HFF-Myc (cell line): ENCODE measurements around the gene SLC35E4.
A peak's percentile ranks its signal among the peaks of the same experiment; 100 is the strongest.

Source experiments
- DNase-seq: peaks from one replicate; pipeline ENCODE4 v3.0.0-alpha.2; 2011; ENCODE audit warnings: low read depth; ENCODE audit errors: extremely low read depth
- H3K4me3 ChIP-seq: replicated peaks from 2 replicates; pipeline ENCODE4 v1.5.1; 2011; ENCODE audit warnings: low read depth, mild to moderate bottlenecking, control low read depth, low read length
- TF ChIP-seq, protein P1 (sequence below): IDR thresholded peaks from 2 replicates; pipeline ENCODE4 v1.5.1; 2012; ENCODE audit warnings: mild to moderate bottlenecking, low read depth, low read length, control low read depth; ENCODE audit errors: missing control alignments

Gene SLC35E4

DNA sequence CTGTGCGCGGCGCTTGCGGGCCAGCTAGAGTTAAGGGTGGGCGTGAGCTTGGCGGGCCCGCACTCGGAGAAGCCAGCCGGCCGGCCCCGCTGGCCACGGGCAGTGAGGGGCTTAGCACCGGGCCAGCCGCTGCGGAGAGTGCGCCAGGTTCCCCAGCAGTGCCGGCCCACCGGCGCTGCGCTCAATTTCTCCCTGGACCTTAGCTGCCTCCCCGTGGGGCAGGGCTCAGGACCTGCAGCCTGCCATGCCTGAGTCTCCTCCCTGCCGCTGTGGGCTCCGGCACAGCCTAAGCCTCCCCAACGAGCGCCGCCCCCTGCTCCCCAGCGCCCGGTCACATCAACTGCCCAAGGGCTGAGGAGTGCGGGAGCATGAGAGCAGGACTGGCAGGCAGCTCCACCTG is 38.7 kb upstream of the SLC35E4 start:
- TF ChIP-seq, protein P1, sequence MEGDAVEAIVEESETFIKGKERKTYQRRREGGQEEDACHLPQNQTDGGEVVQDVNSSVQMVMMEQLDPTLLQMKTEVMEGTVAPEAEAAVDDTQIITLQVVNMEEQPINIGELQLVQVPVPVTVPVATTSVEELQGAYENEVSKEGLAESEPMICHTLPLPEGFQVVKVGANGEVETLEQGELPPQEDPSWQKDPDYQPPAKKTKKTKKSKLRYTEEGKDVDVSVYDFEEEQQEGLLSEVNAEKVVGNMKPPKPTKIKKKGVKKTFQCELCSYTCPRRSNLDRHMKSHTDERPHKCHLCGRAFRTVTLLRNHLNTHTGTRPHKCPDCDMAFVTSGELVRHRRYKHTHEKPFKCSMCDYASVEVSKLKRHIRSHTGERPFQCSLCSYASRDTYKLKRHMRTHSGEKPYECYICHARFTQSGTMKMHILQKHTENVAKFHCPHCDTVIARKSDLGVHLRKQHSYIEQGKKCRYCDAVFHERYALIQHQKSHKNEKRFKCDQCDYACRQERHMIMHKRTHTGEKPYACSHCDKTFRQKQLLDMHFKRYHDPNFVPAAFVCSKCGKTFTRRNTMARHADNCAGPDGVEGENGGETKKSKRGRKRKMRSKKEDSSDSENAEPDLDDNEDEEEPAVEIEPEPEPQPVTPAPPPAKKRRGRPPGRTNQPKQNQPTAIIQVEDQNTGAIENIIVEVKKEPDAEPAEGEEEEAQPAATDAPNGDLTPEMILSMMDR: no peak
- no peak for DNase-seq
- no peak overlapping the region for H3K4me3 ChIP-seq

DNA sequence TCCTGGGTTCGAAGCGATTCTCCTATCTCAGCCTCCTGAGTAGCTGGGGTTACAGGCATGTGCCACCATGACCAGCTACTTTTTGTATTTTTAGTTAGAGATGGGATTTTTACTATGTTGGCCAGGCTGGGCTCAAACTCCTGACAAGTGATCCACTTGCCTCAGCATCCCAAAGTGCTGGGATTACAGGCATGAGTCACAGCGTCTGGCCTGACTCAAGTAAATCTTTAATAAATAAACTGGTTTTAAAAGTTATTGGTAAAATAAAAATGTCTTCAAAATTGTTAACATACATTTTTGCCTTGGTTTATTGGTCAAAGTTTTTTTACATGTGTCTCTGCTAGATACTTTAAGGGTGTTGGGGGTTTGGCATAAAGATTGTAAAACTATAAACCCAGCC is 36.6 kb upstream of the SLC35E4 start:
- TF ChIP-seq, protein P1: no peak
- H3K4me3 ChIP-seq: no peak overlapping the region
- no peak for DNase-seq

DNA sequence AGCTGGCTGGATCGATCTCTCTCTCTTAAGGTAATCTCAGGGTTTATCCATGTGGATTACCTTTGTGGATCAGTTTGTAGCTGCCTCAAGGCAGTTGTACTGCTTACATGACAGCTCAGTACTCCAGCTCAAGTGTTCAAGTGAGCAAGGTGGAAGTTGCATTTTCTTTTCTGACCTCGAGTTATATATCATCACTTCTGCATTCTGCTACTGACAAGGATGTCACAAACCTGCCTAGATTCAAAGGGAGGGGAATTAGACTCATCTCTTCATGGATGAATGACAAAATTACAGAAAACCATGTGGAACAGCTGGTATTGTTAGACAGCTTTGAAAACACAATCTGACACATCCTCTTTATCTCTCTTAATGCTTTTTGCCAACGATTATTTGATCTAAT is 34.7 kb upstream of the SLC35E4 start:
- H3K4me3 ChIP-seq: no peak overlapping the region
- TF ChIP-seq, protein P1: no peak
- DNase-seq: no peak

DNA sequence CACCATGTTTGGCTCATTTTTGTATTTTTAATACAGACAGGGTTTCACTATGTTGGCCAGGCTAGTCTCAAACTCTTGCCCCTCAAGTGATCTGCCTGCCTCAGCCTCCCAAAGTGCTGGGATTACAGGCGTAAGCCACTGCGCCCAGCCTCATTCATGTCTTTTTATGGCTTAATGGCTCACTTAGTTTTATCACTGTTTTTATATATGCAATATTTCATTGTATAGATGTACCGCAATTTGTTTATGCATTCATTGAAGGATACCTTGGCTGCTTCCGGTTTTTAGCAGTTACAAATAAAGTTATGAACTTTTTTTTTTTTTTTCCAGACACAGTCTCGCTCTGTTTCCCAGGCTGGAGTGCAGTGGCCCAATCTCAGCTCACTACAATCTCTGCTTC is 34.1 kb upstream of the SLC35E4 start:
- TF ChIP-seq, protein P1: no peak
- H3K4me3 ChIP-seq: no peak overlapping the region
- no peak for DNase-seq

DNA sequence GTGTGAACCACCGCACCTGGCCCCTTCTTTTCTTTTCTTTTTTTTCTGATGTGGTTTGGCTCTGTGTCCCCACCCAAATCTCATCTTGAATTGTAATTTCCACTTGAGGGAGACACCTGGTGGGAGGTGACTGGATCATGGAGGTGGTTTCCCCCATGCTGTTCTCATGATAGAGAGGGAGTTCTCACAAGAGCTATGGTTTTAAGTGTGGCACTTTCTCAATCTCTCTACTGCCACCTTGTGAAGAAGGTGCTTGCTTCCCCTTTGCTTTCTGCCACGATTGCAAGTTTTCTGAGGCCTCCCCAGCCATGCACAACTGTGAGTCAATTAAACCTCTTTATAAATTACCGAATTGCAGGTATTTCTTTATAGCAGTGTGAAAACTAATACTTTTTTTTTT is 33.5 kb upstream of the SLC35E4 start:
- no peak for DNase-seq
- H3K4me3 ChIP-seq: no peak overlapping the region

DNA sequence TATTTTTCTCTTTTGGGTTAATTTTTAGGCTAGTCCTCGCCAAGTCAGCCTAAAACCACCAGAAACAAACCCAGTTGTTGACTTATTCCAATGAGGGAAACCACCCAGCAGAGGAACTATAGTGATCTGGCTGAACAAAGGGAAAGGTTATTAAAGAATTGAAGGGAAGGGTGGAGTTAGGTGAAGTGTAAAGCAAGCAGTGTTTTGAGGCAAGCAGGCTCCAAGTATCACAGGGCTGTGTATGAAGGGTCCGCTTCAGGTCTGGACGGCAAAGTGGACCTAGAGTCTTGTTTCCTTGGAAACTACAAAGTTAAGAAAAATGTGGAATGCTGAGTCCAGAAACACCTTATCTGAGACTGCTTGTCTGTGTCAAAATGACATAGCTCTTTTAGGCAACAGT is 31.8 kb upstream of the SLC35E4 start:
- no peak for DNase-seq
- H3K4me3 ChIP-seq: no peak overlapping the region
- TF ChIP-seq, protein P1: no peak

More for the DNA sequence above, 33.5 kb upstream of the SLC35E4 start:
- TF ChIP-seq, protein P1: peak; percentile 37

DNA sequence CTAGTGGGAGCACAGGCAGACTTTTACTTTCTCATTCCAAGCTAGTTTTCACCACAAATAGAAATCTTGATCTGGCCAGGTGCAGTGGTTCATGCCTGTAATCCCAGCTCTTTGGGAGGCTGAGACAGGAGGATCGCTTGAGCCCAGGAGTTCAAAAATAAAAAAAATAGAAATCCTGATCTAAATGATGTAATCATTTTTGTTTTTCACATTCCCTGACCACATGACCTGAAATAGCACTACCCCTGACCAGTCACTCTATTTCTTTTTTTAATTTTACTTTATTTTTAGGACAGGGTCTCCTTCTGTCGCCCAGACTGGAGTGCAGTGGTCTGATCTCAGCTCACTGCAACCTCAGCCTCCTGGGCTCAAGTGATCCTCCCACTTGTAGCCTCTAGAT is 30.9 kb upstream of the SLC35E4 start:
- no peak for DNase-seq
- TF ChIP-seq, protein P1: no peak

More for the DNA sequence above, 30.9 kb upstream of the SLC35E4 start:
- H3K4me3 ChIP-seq: no peak overlapping the region
